ENCODE results near the gene TBC1D22B. TPM values are rescaled to one million over a fixed set of nuclear protein-coding genes. Genes with fewer than 3 reads are reported as not detected.

The TBC1D22B gene
- total and polyA plus RNA-seq, 9 of the 15 experiments (the other 6 are each of a cell fraction or from before 2014, with no cell fraction given), result 4.8 to 24.2 (median 13.5) TPM

- TF ChIP-seq PHTF2 (CRISPR knock-in tag; IDR thresholded peaks at IDR 0.05) (no peak), MXI1 (IDR thresholded peaks at IDR 0.05; ENCODE audit: low read depth, low read length) (no peak), EP300 (IDR thresholded peaks at IDR 0.05; ENCODE audit: low read length) (peak; percentile 94), TCF7 (IDR thresholded peaks at IDR 0.05; ENCODE audit: borderline replicate concordance) (0 out of 2 replicates have a peak, but pooled peaks have one; percentile 70), PBX2 (CRISPR knock-in tag; IDR thresholded peaks at IDR 0.05; ENCODE audit: low read depth) (no peak; the same call in 1 of the 2 replicates), PBX2 (tag; conservative IDR thresholded peaks at IDR 0.05; ENCODE audit: low read depth) (peak; percentile 97), NFRKB (IDR thresholded peaks at IDR 0.05; ENCODE audit: low read depth) (peak; percentile 68; the same call in 1 of the 2 replicates), HLTF (IDR thresholded peaks at IDR 0.05) (peak; percentile 93; the same call in 1 of the 2 replicates), MLLT1 (IDR thresholded peaks at IDR 0.05) (peak; percentile 68 to 83; a peak in 3 of 4 replicates), FOXK2 (conservative IDR thresholded peaks at IDR 0.05 in 1 of 2, IDR thresholded peaks at IDR 0.05 in 1 of 2; ENCODE audit: low read depth in 2 of 2) (peak; percentile 92 to 97), POLR2B (IDR thresholded peaks at IDR 0.05; ENCODE audit: low read depth, partially characterized antibody) (peak; percentile 40), PKNOX1 (IDR thresholded peaks at IDR 0.05) (peak; percentile 92), DIDO1 (tag; IDR thresholded peaks at IDR 0.05; ENCODE audit: low read depth) (no peak), ZNF699 (CRISPR knock-in tag; IDR thresholded peaks at IDR 0.05; ENCODE audit: insufficient replicate concordance) (no peak), LEF1 (IDR thresholded peaks at IDR 0.05) (peak; percentile 85), CEBPB (tag; IDR thresholded peaks at IDR 0.05) (peak; percentile 31), NR4A1 (CRISPR knock-in tag; IDR thresholded peaks at IDR 0.05) (no peak), NR4A1 (tag; IDR thresholded peaks at IDR 0.05) (0 out of 2 replicates have a peak, but pooled peaks have one; percentile 46), TAF7 (tag; IDR thresholded peaks at IDR 0.05) (no peak), NR2C2 (CRISPR knock-in tag; IDR thresholded peaks at IDR 0.05) (no peak), NR2C2 (tag; IDR thresholded peaks at IDR 0.05) (peak; percentile 52)
- TF ChIP-seq, protein P1, sequence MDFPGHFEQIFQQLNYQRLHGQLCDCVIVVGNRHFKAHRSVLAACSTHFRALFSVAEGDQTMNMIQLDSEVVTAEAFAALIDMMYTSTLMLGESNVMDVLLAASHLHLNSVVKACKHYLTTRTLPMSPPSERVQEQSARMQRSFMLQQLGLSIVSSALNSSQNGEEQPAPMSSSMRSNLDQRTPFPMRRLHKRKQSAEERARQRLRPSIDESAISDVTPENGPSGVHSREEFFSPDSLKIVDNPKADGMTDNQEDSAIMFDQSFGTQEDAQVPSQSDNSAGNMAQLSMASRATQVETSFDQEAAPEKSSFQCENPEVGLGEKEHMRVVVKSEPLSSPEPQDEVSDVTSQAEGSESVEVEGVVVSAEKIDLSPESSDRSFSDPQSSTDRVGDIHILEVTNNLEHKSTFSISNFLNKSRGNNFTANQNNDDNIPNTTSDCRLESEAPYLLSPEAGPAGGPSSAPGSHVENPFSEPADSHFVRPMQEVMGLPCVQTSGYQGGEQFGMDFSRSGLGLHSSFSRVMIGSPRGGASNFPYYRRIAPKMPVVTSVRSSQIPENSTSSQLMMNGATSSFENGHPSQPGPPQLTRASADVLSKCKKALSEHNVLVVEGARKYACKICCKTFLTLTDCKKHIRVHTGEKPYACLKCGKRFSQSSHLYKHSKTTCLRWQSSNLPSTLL (IDR thresholded peaks at IDR 0.05), result no peak
Observed at GRCh38 chr6:37232430-37233017, 25.0 kb upstream of the TBC1D22B start (continued).
